SU-DHL-6 (cell line): Measurements from ENCODE around the gene SMOC1.

ENCODE experiments used
- H2AFZ ChIP-seq: fragments of 200-600 bp; sonication (generic); 2 replicates; pipeline ENCODE4 v1.6.1; 2014; ENCODE audit warnings: low read depth, mild to moderate bottlenecking, moderate library complexity, mixed read lengths, antibody characterized with exemption, low read length; ENCODE audit not compliant: severe bottlenecking
- H3F3A ChIP-seq: fragments of 200-600 bp; shearing (Covaris generic); 2 replicates; pipeline ENCODE4 v1.6.0; 2016; ENCODE audit warnings: antibody characterized with exemption, mild to moderate bottlenecking; ENCODE audit not compliant: insufficient read depth
- H3K27ac ChIP-seq: fragments of 200-600 bp; sonication (generic); 2 replicates; pipeline ENCODE4 v1.5.1; 2016; ENCODE audit warnings: low read depth, mild to moderate bottlenecking, low read length, moderate library complexity, mixed read lengths
- H3K27me3 ChIP-seq: fragments of 200-600 bp; sonication (generic), shearing (Covaris generic); 2 replicates; pipeline ENCODE4 v1.6.0; 2014; ENCODE audit warnings: mild to moderate bottlenecking, low read length
- H3K36me3 ChIP-seq: fragments of 200-600 bp; sonication (generic); 2 replicates; pipeline ENCODE4 v1.6.1; 2014; ENCODE audit warnings: mild to moderate bottlenecking, low read length, mixed read lengths
- H3K4me2 ChIP-seq: fragments of 300-600, 200-600 bp; shearing (Covaris generic), sonication (generic); 2 replicates; pipeline ENCODE4 v1.6.0; 2014; ENCODE audit warnings: low read length, low read depth, mild to moderate bottlenecking; ENCODE audit not compliant: poor library complexity, severe bottlenecking
- H3K4me3 ChIP-seq: fragments of 200-600 bp; sonication (generic); 2 replicates; pipeline ENCODE4 v1.5.1; 2014; ENCODE audit warnings: antibody characterized with exemption, low read length, mild to moderate bottlenecking, mixed read lengths; ENCODE audit not compliant: insufficient read depth, poor library complexity, severe bottlenecking
- H3K79me2 ChIP-seq: fragments of 200-600 bp; sonication (generic); 2 replicates; pipeline ENCODE4 v1.6.1; 2014; ENCODE audit warnings: mild to moderate bottlenecking, low read length, moderate library complexity; ENCODE audit not compliant: insufficient read depth
- H3K9ac ChIP-seq: fragments of 200-600 bp; sonication (generic); 2 replicates; pipeline ENCODE4 v1.7.0; 2014; ENCODE audit warnings: mild to moderate bottlenecking, low read length
- H3K9me2 ChIP-seq: fragments of 200-600 bp; sonication (generic); replicated peaks from 2 replicates; pipeline ENCODE4 v1.6.1; 2014; ENCODE audit warnings: low read length; ENCODE audit not compliant: insufficient read depth
- H3K9me3 ChIP-seq: fragments of 200-600 bp; sonication (generic); 2 replicates; pipeline ENCODE4 v1.6.1; 2014; ENCODE audit warnings: low read length, mixed read lengths; ENCODE audit not compliant: insufficient read depth
- H4K20me1 ChIP-seq: fragments of 200-600 bp; sonication (generic); 2 replicates; pipeline ENCODE4 v1.6.1; 2014; ENCODE audit warnings: low read depth, mild to moderate bottlenecking, antibody characterized with exemption, low read length, moderate library complexity, mixed read lengths
- CTCF ChIP-seq: fragments of 200-600 bp; sonication (generic); IDR thresholded peaks from one replicate; pipeline ENCODE4 v1.5.1; 2017; ENCODE audit warnings: antibody characterized with exemption, mild to moderate bottlenecking, low read length, moderate library complexity; ENCODE audit not compliant: insufficient read depth, poor library complexity, severe bottlenecking
- EZH2phosphoT487 ChIP-seq: fragments of 200-600 bp; sonication (generic), shearing (Covaris generic); conservative IDR thresholded peaks from 2 replicates; pipeline ENCODE4 v1.6.1; 2018; ENCODE audit warnings: mild to moderate bottlenecking, antibody characterized with exemption, low read length, moderate library complexity, mixed read lengths

Gene SMOC1

GRCh38 chr14:70019695-70020094, 140.5 kb downstream of the SMOC1 start:
- Histone ChIP-seq H3K9me3 (no peaks in the 10 kb centered on the region), H3K9me2 (no peaks in the 10 kb centered on the region), H3K4me2 (no peak overlapping the region), H3K27me3 (no peaks in the 10 kb centered on the region), H3K79me2 (no peaks in the 10 kb centered on the region), H4K20me1 (no peaks in the 10 kb centered on the region), H3K27ac (no peak overlapping the region), H3F3A (no peaks in the 10 kb centered on the region), H2AFZ (no peak overlapping the region), H3K9ac (no peak overlapping the region), H3K36me3 (no peaks in the 10 kb centered on the region), H3K4me3 (no peak overlapping the region)
- no peak for TF ChIP-seq CTCF

GRCh38 chr14:70020352-70021170, 141.3 kb downstream of the SMOC1 start:
- no peaks in the 10 kb centered on the region for H3K9me3 ChIP-seq
- H3K4me2 ChIP-seq = no peak overlapping the region
- H3K27ac ChIP-seq = no peak overlapping the region
- no peaks in the 10 kb centered on the region for H3K27me3 ChIP-seq
- H2AFZ ChIP-seq = no peak overlapping the region
- no peaks in the 10 kb centered on the region for H4K20me1 ChIP-seq
- no peaks in the 10 kb centered on the region for H3F3A ChIP-seq
- no peaks in the 10 kb centered on the region for H3K9me2 ChIP-seq
- no peak overlapping the region for H3K4me3 ChIP-seq
- H3K79me2 ChIP-seq = no peaks in the 10 kb centered on the region
- H3K36me3 ChIP-seq = no peaks in the 10 kb centered on the region
- no peak overlapping the region for H3K9ac ChIP-seq
- no peak for TF ChIP-seq CTCF
- no peak for TF ChIP-seq EZH2phosphoT487

- no peak overlapping the region for H3K4me2 ChIP-seq
- no peaks in the 10 kb centered on the region for H4K20me1 ChIP-seq
- no peak for TF ChIP-seq EZH2phosphoT487
- TF ChIP-seq CTCF = no peak
- H3K9me3 ChIP-seq = no peaks in the 10 kb centered on the region
- no peak overlapping the region for H2AFZ ChIP-seq
- H3K4me3 ChIP-seq = no peak overlapping the region
- H3K27me3 ChIP-seq = no peaks in the 10 kb centered on the region
- H3F3A ChIP-seq = no peaks in the 10 kb centered on the region
- H3K9me2 ChIP-seq = no peaks in the 10 kb centered on the region
- H3K27ac ChIP-seq = no peak overlapping the region
- no peaks in the 10 kb centered on the region for H3K79me2 ChIP-seq
- H3K9ac ChIP-seq = no peak overlapping the region
- no peaks in the 10 kb centered on the region for H3K36me3 ChIP-seq
Observed at GRCh38 chr14:70021548-70022220, 142.5 kb downstream of the SMOC1 start.
